NCI-H1694 treated with DMSO at 0.1 percent for 48 hours (cell line): Measurements from ENCODE around the gene NAP1L1.
"Not testable (repeated sequence)": the region's sequence is repeated elsewhere in the genome, so short reads cannot be mapped to it uniquely, and the experiment has no call there.

ENCODE experiments used
- DNase-seq: peaks from one replicate; lab custom pipeline; 2025; lab: John Stamatoyannopoulos, UW

The NAP1L1 gene

GRCh38 chr12:76020281-76020680 is 64.2 kb downstream of the NAP1L1 start:
- no peak for DNase-seq

- DNase-seq: no peak
Observed at GRCh38 chr12:76018672-76019071, 65.8 kb downstream of the NAP1L1 start.

GRCh38 chr12:76018111-76018510 is 66.4 kb downstream of the NAP1L1 start:
- DNase-seq: no peak

GRCh38 chr12:76014007-76014406 is 70.5 kb downstream of the NAP1L1 start:
- DNase-seq: no peak

- DNase-seq: no peak
Observed at GRCh38 chr12:76013603-76014002, 70.9 kb downstream of the NAP1L1 start.

- no peak for DNase-seq
Observed at GRCh38 chr12:76012644-76013043, 71.8 kb downstream of the NAP1L1 start.

- no peak for DNase-seq
Observed at GRCh38 chr12:76010732-76011458, 73.6 kb downstream of the NAP1L1 start.

GRCh38 chr12:76008428-76008827 is 76.1 kb downstream of the NAP1L1 start:
- DNase-seq: no peak

- DNase-seq: no peak
Observed at GRCh38 chr12:76007640-76008039, 76.8 kb downstream of the NAP1L1 start.

GRCh38 chr12:76006028-76006925 is 78.2 kb downstream of the NAP1L1 start:
- peak; percentile 55 for DNase-seq

- no peak for DNase-seq
Observed at GRCh38 chr12:76003355-76003638, 81.2 kb downstream of the NAP1L1 start.

GRCh38 chr12:76002598-76003354 is 81.7 kb downstream of the NAP1L1 start:
- peak; percentile 71 for DNase-seq

GRCh38 chr12:75998292-75999063 is 86.0 kb downstream of the NAP1L1 start:
- DNase-seq: no peak

GRCh38 chr12:75997658-75998057 is 86.8 kb downstream of the NAP1L1 start:
- DNase-seq: no peak

- DNase-seq: no peak
Observed at GRCh38 chr12:75996861-75997447, 87.5 kb downstream of the NAP1L1 start.

GRCh38 chr12:75995691-75996090 is 88.8 kb downstream of the NAP1L1 start:
- DNase-seq: no peak

- DNase-seq: no peak
Observed at GRCh38 chr12:75994069-75994740, 90.3 kb downstream of the NAP1L1 start.

- no peak for DNase-seq
Observed at GRCh38 chr12:75991753-75992152, 92.7 kb downstream of the NAP1L1 start.

GRCh38 chr12:75990189-75990912 is 94.1 kb downstream of the NAP1L1 start:
- DNase-seq: no peak

- DNase-seq: not testable (repeated sequence)
Observed at GRCh38 chr12:75987709-75988108, 96.8 kb downstream of the NAP1L1 start.
